Sigmoid colon (tissue), 7 donors: ENCODE data around the gene EIPR1. TPM values are rescaled to one million over a fixed set of nuclear protein-coding genes. Genes with fewer than 3 reads are reported as not detected.
"Not testable (repeated sequence)": the region's sequence is repeated elsewhere in the genome, so short reads cannot be mapped to it uniquely, and the experiment has no call there.

Experiments
- DNase-seq: peaks from one replicate; pipeline ENCODE4 v3.0.0-alpha.2; 2019
- H3K27ac ChIP-seq, 4 donors: fragments of 200-600 bp; sonication (generic); one replicate each; pipeline ENCODE4 v1.5.1; 2016 to 2019; ENCODE audit warnings: mild to moderate bottlenecking in 1 of 4
- H3K27me3 ChIP-seq, 3 donors: fragments of 200-600 bp; sonication (generic); one replicate each; pipeline ENCODE4 v1.5.1; 2019; ENCODE audit warnings: mild to moderate bottlenecking in 1 of 3
- H3K36me3 ChIP-seq, 4 donors: fragments of 200-600 bp; sonication (generic); one replicate each; pipeline ENCODE4 v1.5.1; 2016 to 2019
- H3K4me1 ChIP-seq, 4 donors: fragments of 200-600 bp; sonication (generic); one replicate each; pipeline ENCODE4 v1.5.1; 2017 to 2019
- H3K4me3 ChIP-seq, 4 donors: fragments of 200-600 bp; sonication (generic); one replicate each; pipeline ENCODE4 v1.5.1; 2017 to 2019; ENCODE audit warnings: mild to moderate bottlenecking in 2 of 4, moderate library complexity in 1 of 4
- H3K9me3 ChIP-seq, 4 donors: fragments of 200-600 bp in 3 of 4; sonication (generic) in 3 of 4; one replicate each; pipeline versions ENCODE4 v1.5.1 to v1.6.1; 2013 to 2019
- CTCF ChIP-seq, 4 experiments: fragments of 450-650 bp in 3 of 4; fragments of 200-600 bp in 1 of 4; IDR thresholded peaks; one replicate each; pipeline ENCODE4 v1.5.1; 2016 to 2019; ENCODE audit warnings: antibody characterized with exemption in 4 of 4, mild to moderate bottlenecking in 3 of 4, moderate library complexity in 2 of 4
- EP300 ChIP-seq, 4 donors: sonication (generic); formaldehyde crosslinking; IDR thresholded peaks; one replicate each; pipeline ENCODE4 v1.6.1; 2017; ENCODE audit warnings: antibody characterized with exemption in 4 of 4
- POLR2A ChIP-seq, 2 donors: fragments of 450-650 bp; IDR thresholded peaks; one replicate each; pipeline ENCODE4 v1.6.1; 2016; ENCODE audit warnings: antibody characterized with exemption in 2 of 2, mild to moderate bottlenecking in 2 of 2, moderate library complexity in 2 of 2
- POLR2AphosphoS5 ChIP-seq, 4 donors: sonication (generic); formaldehyde crosslinking; IDR thresholded peaks; one replicate each; pipeline ENCODE4 v1.6.1; 2017; ENCODE audit warnings: antibody characterized with exemption in 4 of 4
- WGBS, 2 donors: extraction: QIAGEN DNeasy Blood & Tissue Kit; methylation state at CpG; one replicate each; pipeline ENCODE4 v1.1.7; 2013; 5-methylcytosine and 5-hydroxymethylcytosine counted together
- intact Hi-C: fragments of 100-400 bp; cut with DNase I; formaldehyde crosslinking; loops from one replicate; pipeline ENCODE4 v1.15.1; 2023
- polyA plus RNA-seq, 3 donors: library from polyadenylated mRNA; stranded (reverse); fragments of 200-250 nt; gene quantifications; one replicate each; pipeline ENCODE4 v1.2.3, GENCODE V29; 2013
- total RNA-seq, 4 donors: library from RNA; depleted of rRNA; stranded (reverse); fragments of >200 nt; gene quantifications; one replicate each; pipeline ENCODE4 v1.1.0, GENCODE V29; 2016
- donor health status: healthy with polysubstance abuse.
- donor health status: Bipolar disorder and iron deficiency.
- donor health status: healthy.

Gene EIPR1
- total and polyA plus RNA-seq, 7 donors: 12.2 to 27.0 (median 20.0) TPM

GRCh38 chr2:3185256-3185655, 192.4 kb downstream of the EIPR1 start:
- H3K27me3 ChIP-seq: no peaks in the 10 kb centered on the region
- H3K36me3 ChIP-seq: peaks cover 0 to 17% (median 0%) of the 10 kb centered on the region in 4 donors
- H3K4me1 ChIP-seq: no peaks in the 10 kb centered on the region
- no peak for TF ChIP-seq CTCF (IDR thresholded peaks at IDR 0.05)
- no peak for TF ChIP-seq POLR2AphosphoS5 (IDR thresholded peaks at IDR 0.05)
- TF ChIP-seq POLR2A (IDR thresholded peaks at IDR 0.05): no peak
- no peak for TF ChIP-seq EP300 (IDR thresholded peaks at IDR 0.05)
- H3K4me3 ChIP-seq: no peak overlapping the region
- H3K27ac ChIP-seq: no peak overlapping the region
- intact Hi-C loops: no loop called here
- DNase-seq: no peak
- WGBS, 2 donors: 92 to 93% methylated on average over 15 of the region's 15 CpGs
- H3K9me3 ChIP-seq: no peaks in the 10 kb centered on the region

GRCh38 chr2:3184167-3184566, 193.5 kb downstream of the EIPR1 start:
- Histone ChIP-seq H3K4me1 (no peaks in the 10 kb centered on the region), H3K9me3 (no peaks in the 10 kb centered on the region), H3K27me3 (no peaks in the 10 kb centered on the region), H3K36me3 (peaks cover 0 to 6% (median 0%) of the 10 kb centered on the region in 4 donors), H3K27ac (no peak overlapping the region), H3K4me3 (no peak overlapping the region)
- DNase-seq: no peak
- WGBS, 2 donors: 95 to 97% methylated on average over 11 of the region's 11 CpGs
- intact Hi-C loops: no loop called here
- no peak for TF ChIP-seq EP300 (IDR thresholded peaks at IDR 0.05)
- no peak for TF ChIP-seq POLR2A (IDR thresholded peaks at IDR 0.05)
- no peak for TF ChIP-seq POLR2AphosphoS5 (IDR thresholded peaks at IDR 0.05)
- no peak for TF ChIP-seq CTCF (IDR thresholded peaks at IDR 0.05)

- no peaks in the 10 kb centered on the region for H3K4me1 ChIP-seq
- no peak for DNase-seq
- no peak overlapping the region for H3K27ac ChIP-seq
- 96 to 98% methylated on average over 10 of the region's 10 CpGs for WGBS, 2 donors
- H3K36me3 ChIP-seq: peaks cover 0 to 4% (median 0%) of the 10 kb centered on the region in 4 donors
- H3K4me3 ChIP-seq: no peak overlapping the region
- H3K9me3 ChIP-seq: no peaks in the 10 kb centered on the region
- TF ChIP-seq POLR2A (IDR thresholded peaks at IDR 0.05) (no peak), EP300 (IDR thresholded peaks at IDR 0.05) (no peak), CTCF (IDR thresholded peaks at IDR 0.05) (no peak), POLR2AphosphoS5 (IDR thresholded peaks at IDR 0.05) (no peak)
- intact Hi-C loops: no loop called here
- no peaks in the 10 kb centered on the region for H3K27me3 ChIP-seq
These were observed 193.9 kb downstream of the EIPR1 start for GRCh38 chr2:3183766-3184165.

GRCh38 chr2:3182848-3183247, 194.8 kb downstream of the EIPR1 start:
- intact Hi-C loops: no loop called here
- Histone ChIP-seq H3K4me1 (no peaks in the 10 kb centered on the region), H3K27ac (no peak overlapping the region), H3K27me3 (no peaks in the 10 kb centered on the region), H3K36me3 (no peaks in the 10 kb centered on the region), H3K4me3 (no peak overlapping the region), H3K9me3 (no peaks in the 10 kb centered on the region)
- 97 to 99% methylated on average over 2 of the region's 2 CpGs for whole genome bisulfite sequencing, 2 donors
- no peak for DNase-seq
- TF ChIP-seq EP300 (IDR thresholded peaks at IDR 0.05) (no peak), POLR2AphosphoS5 (IDR thresholded peaks at IDR 0.05) (no peak), POLR2A (IDR thresholded peaks at IDR 0.05) (no peak)

GRCh38 chr2:3181416-3182010, 196.1 kb downstream of the EIPR1 start:
- intact Hi-C loops: no loop called here
- DNase-seq: no peak
- TF ChIP-seq POLR2AphosphoS5 (IDR thresholded peaks at IDR 0.05) (no peak), EP300 (IDR thresholded peaks at IDR 0.05) (no peak), CTCF (IDR thresholded peaks at IDR 0.05) (no peak), POLR2A (IDR thresholded peaks at IDR 0.05) (no peak)
- Histone ChIP-seq H3K27ac (no peak overlapping the region), H3K4me1 (no peaks in the 10 kb centered on the region), H3K36me3 (no peaks in the 10 kb centered on the region), H3K9me3 (no peaks in the 10 kb centered on the region), H3K4me3 (no peak overlapping the region), H3K27me3 (no peaks in the 10 kb centered on the region)
- 94 to 96% methylated on average over 24 of the region's 24 CpGs for WGBS, 2 donors

GRCh38 chr2:3180909-3181221, 196.8 kb downstream of the EIPR1 start:
- H3K27me3 ChIP-seq, H3K4me3 ChIP-seq, H3K27ac ChIP-seq, H3K36me3 ChIP-seq, DNase-seq, intact Hi-C loops, H3K4me1 ChIP-seq, H3K9me3 ChIP-seq: not testable (repeated sequence)
- WGBS, 2 donors: 82 to 83% methylated on average over 30 of the region's 30 CpGs
